Colonic mucosa (tissue), 4 donors: ENCODE results near the gene PKNOX1. TPM values are rescaled to one million over a fixed set of nuclear protein-coding genes. Genes with fewer than 3 reads are reported as not detected.

Source experiments
- DNase-seq: peaks from one replicate; pipeline ENCODE4 v3.0.0-alpha.2; 2020
- H3K27ac ChIP-seq: fragments of 200-600 bp; one replicate; pipeline ENCODE4 v1.8.0; 2021
- H3K27me3 ChIP-seq: fragments of 200-600 bp; one replicate; pipeline ENCODE4 v1.8.0; 2021
- H3K36me3 ChIP-seq: fragments of 200-600 bp; one replicate; pipeline ENCODE4 v1.8.0; 2021
- H3K4me1 ChIP-seq: fragments of 200-600 bp; one replicate; pipeline ENCODE4 v1.8.0; 2021; ENCODE audit warnings: mild to moderate bottlenecking
- H3K4me3 ChIP-seq: fragments of 200-600 bp; one replicate; pipeline ENCODE4 v1.8.0; 2021
- H3K9ac ChIP-seq, 2 donors: one replicate each; pipeline ENCODE4 v1.7.0; 2013; ENCODE audit warnings: control low read depth in 2 of 2, low read depth in 2 of 2, low read length in 2 of 2
- H3K9me3 ChIP-seq: fragments of 200-600 bp; one replicate; pipeline ENCODE4 v1.8.0; 2021
- intact Hi-C: fragments of 100-400 bp; cut with DNase I; formaldehyde crosslinking; loops from one replicate; pipeline ENCODE4 v1.14.1; 2022
- total RNA-seq, 2 donors: library from RNA; stranded (reverse); fragmentation: NEBNext Ultra II Directional in 1 of 2; extraction: Animal tissue kit (Norgen Biotek cat#: 25700) in 1 of 2; gene quantifications; one replicate each; pipeline ENCODE4 v1.2.1, GENCODE V29; 2021
- TF ChIP-seq, protein P1 (sequence below): fragments of 200-600 bp; IDR thresholded peaks from one replicate; pipeline ENCODE4 v1.8.0; 2022; ENCODE audit warnings: antibody characterized with exemption, mild to moderate bottlenecking
- donor health status: healthy.
- donor health status: DM: no; HTN: no; CAD: no.
- donor health status: DM: no; HTN: no; CAD: no.

PKNOX1 gene
- total RNA-seq, 2 donors from 2014 or later: 15.4 to 16.6 TPM

DNA sequence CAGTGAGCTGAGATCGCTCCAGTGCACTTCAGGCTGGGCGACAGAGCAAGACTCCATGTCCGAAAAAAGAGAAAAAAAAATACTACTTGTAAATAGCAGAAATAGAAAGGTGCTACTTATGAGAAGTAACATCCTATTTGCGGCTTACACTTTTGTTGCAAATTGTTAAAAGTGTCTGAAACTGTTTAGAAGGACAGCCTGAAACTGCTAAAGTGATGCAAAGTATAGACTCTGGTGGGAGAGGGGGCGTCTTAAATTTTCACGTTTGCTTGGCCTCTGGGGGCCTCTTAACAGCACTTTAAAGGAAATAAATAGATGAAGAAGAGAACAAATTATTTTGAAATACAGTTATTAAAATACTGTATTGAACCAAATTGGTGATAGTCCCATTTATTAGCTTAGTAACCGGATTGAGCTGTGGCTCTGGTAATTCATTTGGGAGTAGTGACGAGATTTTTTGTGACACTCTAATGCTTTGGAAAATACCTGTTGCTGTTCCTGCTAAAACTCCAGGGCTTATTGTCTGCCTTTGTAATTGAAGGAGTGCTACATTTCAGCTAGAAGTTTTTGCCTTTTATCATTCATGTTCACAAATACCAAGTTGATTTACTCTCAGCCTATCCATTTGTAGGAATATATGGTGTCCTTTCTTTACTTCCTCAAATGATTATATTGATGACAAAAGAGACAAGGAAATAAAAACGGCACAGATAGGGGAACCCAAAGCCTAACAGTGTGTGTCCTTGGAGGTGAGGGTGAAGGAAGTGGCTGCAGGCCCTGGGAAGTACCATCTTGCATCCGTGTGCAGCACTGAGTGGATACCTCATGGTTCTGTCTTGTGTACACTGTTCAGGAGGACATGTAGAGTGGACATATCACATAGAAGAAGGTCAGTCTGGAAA is 6.2 kb downstream of the PKNOX1 start:
- intact Hi-C loops: no loop called here
- Histone ChIP-seq H3K9ac (no peak overlapping the region), H3K36me3 (no peaks in the 10 kb centered on the region), H3K27ac (no peak overlapping the region), H3K9me3 (no peaks in the 10 kb centered on the region), H3K4me3 (no peak overlapping the region), H3K27me3 (no peaks in the 10 kb centered on the region), H3K4me1 (no peaks in the 10 kb centered on the region)
- TF ChIP-seq, protein P1, sequence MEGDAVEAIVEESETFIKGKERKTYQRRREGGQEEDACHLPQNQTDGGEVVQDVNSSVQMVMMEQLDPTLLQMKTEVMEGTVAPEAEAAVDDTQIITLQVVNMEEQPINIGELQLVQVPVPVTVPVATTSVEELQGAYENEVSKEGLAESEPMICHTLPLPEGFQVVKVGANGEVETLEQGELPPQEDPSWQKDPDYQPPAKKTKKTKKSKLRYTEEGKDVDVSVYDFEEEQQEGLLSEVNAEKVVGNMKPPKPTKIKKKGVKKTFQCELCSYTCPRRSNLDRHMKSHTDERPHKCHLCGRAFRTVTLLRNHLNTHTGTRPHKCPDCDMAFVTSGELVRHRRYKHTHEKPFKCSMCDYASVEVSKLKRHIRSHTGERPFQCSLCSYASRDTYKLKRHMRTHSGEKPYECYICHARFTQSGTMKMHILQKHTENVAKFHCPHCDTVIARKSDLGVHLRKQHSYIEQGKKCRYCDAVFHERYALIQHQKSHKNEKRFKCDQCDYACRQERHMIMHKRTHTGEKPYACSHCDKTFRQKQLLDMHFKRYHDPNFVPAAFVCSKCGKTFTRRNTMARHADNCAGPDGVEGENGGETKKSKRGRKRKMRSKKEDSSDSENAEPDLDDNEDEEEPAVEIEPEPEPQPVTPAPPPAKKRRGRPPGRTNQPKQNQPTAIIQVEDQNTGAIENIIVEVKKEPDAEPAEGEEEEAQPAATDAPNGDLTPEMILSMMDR: no peak
- no peak for DNase-seq

DNA sequence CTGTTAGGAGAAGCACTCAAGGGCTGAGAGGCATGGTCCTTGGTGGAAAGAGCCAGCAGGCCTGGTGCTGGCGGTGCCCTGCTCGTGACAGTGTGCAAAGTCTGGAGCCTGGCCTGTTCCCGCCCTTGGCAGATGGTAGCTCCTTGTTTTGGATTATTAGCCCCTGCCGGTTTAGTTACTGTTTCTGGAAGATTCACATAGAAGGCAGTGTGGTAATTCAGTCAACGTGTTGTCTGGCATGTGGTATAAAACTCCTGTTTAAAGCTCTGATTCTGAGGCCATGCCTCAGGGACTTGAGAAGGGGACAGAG is 6.8 kb downstream of the PKNOX1 start:
- H3K4me1 ChIP-seq: no peaks in the 10 kb centered on the region
- no peaks in the 10 kb centered on the region for H3K36me3 ChIP-seq
- DNase-seq: no peak
- no peaks in the 10 kb centered on the region for H3K9me3 ChIP-seq
- no peak overlapping the region for H3K27ac ChIP-seq
- TF ChIP-seq, protein P1: no peak
- H3K9ac ChIP-seq: no peak overlapping the region
- no peak overlapping the region for H3K4me3 ChIP-seq
- H3K27me3 ChIP-seq: no peaks in the 10 kb centered on the region
- intact Hi-C loops: no loop called here

DNA sequence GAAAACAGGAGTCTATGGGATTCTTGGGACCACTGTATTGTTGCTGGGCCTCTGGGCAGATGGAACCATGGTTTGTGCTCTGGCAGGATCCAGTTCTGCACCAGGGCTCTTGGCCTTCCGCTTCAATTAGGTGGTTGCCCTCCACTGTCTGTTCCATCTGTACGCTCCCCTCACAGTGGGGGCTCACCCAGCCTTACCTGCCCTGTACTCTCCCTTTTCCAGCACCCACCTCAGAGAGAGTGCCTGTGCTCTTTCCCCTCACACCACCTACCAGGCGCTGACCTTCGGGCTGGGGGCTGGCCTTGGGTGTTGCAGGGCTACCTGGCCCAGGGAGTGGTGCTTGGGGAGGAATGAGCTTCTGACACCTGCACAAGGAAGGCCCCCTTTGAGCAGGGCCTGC is 7.5 kb downstream of the PKNOX1 start:
- TF ChIP-seq, protein P1: no peak
- intact Hi-C loops: no loop called here

DNA sequence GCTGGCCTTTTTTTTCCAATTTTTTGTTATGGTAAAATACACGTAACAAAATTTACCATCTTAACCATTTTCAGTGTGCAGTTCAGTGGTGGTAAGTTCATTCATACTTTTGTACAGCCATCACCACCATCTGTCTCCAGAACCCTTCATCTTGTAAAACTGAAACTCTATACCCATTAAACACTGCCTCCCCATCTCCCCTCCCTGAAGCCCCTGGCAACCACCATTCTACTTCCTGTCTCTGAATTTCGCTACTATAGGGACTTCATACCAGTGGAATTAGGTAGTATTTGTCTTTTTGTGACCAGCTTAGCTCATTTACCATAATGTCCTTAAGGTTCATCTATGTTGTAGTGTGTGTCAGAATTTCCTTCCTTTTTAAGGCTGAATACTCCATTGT is 8.7 kb downstream of the PKNOX1 start:
- Histone ChIP-seq H3K9me3 (no peaks in the 10 kb centered on the region), H3K27ac (no peak overlapping the region), H3K4me1 (no peaks in the 10 kb centered on the region), H3K36me3 (no peaks in the 10 kb centered on the region), H3K9ac (no peak overlapping the region), H3K27me3 (no peaks in the 10 kb centered on the region), H3K4me3 (no peak overlapping the region)
- intact Hi-C loops: no loop called here
- no peak for DNase-seq
- TF ChIP-seq, protein P1: no peak

More for the DNA sequence above, 7.5 kb downstream of the PKNOX1 start:
- Histone ChIP-seq H3K9ac (no peak overlapping the region), H3K36me3 (no peaks in the 10 kb centered on the region), H3K4me3 (no peak overlapping the region), H3K27ac (no peak overlapping the region), H3K4me1 (no peaks in the 10 kb centered on the region), H3K27me3 (no peaks in the 10 kb centered on the region), H3K9me3 (no peaks in the 10 kb centered on the region)
- no peak for DNase-seq

DNA sequence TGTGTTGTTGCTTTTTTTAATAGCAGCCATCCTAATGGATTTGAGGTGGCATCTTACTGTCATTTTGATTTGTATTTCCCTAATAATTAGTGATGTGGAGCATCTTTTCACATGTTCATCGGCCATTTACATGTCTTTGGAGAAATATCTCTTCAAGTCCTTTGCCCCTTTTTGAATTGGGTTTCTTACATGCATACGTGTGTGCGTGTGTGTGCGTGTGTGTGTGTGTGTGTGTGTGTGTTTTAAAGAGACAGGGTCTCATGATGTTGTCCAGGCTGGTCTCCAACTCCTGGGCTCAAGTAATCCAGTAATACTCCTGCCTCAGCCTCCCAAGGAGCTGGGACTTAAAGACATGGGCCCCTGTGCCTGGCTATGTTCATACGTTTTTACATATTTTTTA is 9.5 kb downstream of the PKNOX1 start:
- intact Hi-C loops: no loop called here

More for the DNA sequence above, 9.5 kb downstream of the PKNOX1 start:
- no peak overlapping the region for H3K27ac ChIP-seq
- no peaks in the 10 kb centered on the region for H3K27me3 ChIP-seq
- H3K4me1 ChIP-seq: no peaks in the 10 kb centered on the region
- no peak overlapping the region for H3K9ac ChIP-seq
- H3K36me3 ChIP-seq: no peaks in the 10 kb centered on the region
- TF ChIP-seq, protein P1: no peak
- DNase-seq: no peak
- H3K4me3 ChIP-seq: no peak overlapping the region
- H3K9me3 ChIP-seq: no peaks in the 10 kb centered on the region
